Epithelial cell of prostate (primary cell): Measurements from ENCODE around the gene DAO.

Source experiments
- DNase-seq: peaks from one replicate; pipeline ENCODE4 v3.0.0-alpha.2; 2011; ENCODE audit warnings: low read depth, low spot score
- H3K27ac ChIP-seq: fragments of 450-650 bp; 2 replicates; pipeline ENCODE4 v1.5.1; 2017; ENCODE audit warnings: mild to moderate bottlenecking

Gene DAO

DNA sequence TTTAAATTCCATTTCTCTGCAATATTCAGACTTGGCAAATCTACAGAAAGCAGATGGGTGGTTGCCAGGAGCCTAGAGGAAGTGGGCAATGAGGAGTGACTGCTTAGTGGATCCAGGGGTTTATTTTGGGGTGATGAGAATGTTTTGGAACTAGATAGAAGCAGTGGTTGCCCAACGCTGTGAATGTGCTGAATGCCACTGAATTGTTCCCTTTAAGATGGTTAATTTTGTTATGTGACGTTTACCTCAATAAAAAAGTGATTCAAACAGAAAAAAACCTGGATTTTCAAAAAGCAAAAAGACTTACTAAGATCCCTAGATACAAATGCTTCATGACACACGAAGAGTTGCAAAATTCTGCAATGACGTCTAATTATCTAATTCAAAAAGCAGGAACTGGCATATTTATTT is 34.2 kb downstream of the DAO start:
- no peak overlapping the region for H3K27ac ChIP-seq
- no peak for DNase-seq

DNA sequence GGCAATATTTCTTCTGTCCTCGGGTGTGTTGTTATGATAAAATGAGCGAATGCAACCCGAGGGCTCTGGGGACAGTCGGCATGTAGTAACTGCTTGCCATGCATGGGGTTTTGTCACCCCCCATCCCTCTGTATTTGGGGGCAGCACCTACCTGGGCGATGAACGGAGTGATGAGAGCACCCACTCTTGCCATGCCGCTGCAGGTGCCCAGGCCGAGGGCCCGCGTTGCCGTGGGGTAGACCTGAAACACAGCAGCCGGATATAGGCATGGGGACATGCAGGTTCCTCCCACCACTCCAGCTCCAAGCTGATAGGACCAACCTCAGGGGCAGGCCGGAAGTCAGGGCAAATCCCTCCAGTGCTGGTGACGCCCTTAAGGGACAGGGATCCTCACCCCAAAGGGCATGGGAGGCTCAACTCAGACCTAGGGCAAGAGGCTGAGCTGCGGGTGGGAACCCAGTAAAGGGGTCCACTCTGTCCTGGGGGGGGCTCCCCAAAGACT is 35.8 kb downstream of the DAO start:
- no peak for DNase-seq
- no peak overlapping the region for H3K27ac ChIP-seq

DNA sequence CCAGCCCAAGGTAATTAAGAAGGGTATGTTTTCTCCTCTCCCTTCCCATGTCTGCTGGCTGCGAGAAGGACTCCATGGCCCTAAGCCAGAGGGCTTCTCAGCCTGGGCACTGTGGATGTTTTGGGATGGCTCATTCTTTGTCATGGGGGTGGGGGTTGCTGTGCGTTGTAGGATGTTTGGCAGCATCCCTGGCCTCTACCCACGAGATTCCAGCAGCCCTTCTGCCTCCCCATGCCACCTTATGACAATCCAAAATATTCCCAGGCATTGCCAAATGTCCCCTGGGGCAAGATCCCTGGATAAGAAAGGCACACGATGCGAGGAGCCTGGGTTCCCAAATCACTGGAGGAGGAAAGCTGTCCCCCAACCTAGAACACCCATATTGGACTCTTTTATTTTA is 36.4 kb downstream of the DAO start:
- DNase-seq, result no peak
- H3K27ac ChIP-seq, result no peak overlapping the region

DNA sequence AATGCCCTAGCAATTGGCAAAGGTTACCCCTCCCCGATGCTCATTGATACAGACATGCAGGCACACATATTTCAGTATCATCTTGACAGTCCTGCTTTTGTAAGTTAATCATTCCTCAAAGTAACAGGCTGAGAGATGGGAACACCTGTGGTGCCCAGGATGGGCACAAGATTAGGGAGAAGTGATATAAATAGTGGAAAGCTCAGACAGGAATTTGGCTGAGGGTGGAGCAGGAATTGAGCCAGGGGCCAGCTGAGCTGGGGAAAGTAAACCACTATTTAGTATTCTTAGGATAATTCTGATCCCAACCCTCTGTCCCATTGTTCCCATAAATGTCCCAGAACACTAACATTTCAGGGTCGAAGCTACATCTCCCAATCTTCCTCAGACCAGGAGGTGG is 38.3 kb downstream of the DAO start:
- no peak for DNase-seq
- no peak overlapping the region for H3K27ac ChIP-seq

DNA sequence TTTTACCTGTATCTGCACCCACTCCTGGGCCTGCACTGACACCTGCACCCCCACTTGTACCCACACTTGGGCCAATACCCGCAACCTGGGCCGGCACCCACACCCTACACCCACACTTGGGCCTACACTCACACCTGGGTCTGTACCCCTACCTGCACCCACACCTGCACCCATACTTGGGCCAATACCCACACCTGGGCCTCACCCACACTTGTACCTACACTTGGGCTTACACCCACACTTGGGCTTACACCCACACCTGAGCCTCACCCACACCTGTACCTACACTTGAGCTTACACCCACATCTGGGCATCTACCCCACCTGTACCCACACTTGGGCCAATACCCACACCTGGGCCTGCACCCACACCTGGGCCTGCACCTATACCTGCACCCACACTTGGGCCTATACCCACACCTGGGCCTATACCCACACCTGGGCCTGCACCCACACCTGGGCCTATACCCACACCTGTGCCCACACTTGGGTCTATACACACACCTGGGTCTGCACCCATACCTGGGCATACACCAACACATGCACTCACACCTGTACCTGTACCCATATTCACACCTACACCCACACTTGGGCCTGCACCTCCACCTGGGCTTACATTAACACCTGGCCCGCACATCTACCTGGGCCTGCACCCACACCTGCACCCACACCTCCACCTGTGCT is 39.2 kb downstream of the DAO start:
- no peak for DNase-seq
- no peak overlapping the region for H3K27ac ChIP-seq

DNA sequence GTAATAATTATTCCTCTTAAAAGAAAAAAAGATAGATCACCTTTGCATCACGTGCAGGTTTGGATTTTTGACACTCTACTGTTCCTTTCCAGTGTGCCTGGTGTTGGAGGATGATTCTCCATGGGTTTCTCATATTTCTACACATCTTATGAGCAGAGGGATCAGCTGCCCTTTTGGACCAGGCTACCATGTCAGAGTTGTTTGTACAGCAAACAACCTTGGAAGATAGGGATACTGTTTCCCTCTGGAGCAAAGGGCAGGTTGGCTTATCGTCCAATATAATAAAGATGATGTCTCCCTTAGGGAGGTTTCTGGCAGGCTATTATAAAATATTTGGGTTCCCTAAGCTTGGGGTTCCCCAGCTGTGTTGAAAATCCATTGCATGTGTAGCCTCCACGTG is 42.1 kb downstream of the DAO start:
- DNase-seq, result no peak
- H3K27ac ChIP-seq, result no peak overlapping the region

DNA sequence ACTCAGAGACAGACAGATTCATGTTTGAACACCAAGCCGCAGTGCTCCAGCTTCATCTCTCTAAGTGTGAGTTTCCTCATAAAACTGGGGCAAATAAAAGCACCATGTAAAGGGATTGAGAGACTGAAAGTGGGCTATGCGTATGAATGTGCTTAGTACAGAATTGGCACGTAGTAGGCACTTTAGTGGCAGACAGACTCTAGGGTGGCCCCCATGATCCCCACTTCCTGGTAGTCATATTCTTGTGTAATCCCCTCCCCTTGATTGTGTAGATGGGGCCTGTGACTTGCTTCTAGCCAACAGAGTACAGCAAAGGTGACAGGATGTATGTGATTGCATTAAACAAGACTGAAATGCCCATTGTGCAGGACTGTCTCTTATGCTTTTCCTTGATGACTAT is 43.0 kb downstream of the DAO start:
- DNase-seq, result no peak
- no peak overlapping the region for H3K27ac ChIP-seq

DNA sequence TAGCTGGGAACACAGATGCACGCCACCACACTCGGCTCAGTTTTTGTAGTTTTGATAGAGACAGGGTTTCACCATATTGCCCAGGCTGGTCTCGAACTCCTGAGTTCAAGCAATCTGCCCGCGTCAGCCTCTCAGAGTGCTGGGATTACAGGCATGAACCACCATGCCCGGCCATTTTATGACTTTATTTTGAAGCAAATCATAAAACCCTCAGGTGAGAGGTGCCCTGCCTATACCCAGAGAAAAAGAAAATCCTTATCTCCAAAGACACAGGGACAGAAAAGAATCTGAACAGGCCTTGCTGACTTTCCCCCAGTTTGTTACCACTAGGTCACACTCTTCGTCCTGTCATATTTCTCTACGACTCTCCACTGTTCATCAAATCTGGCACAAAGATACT is 48.8 kb downstream of the DAO start:
- H3K27ac ChIP-seq, result no peak overlapping the region
- DNase-seq, result no peak

DNA sequence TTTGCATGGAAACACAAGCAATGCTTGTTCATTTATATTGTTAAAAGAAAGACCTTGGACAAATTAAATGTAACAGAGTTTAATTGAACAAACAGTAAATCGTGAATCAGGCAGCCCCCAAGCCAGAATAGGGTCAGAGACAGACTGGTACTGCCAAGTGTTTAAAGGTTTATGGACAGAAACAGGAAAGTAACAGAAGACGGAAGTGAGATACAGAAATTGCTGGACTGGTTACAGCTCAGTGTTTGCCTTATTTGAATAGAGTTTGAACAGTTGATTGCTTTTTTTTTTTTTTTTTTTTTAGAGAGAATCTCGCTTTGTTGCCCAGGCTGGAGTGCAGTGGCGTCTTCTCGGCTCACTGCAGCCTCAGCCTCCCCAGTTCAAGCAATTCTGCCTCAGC is 50.3 kb downstream of the DAO start:
- H3K27ac ChIP-seq, result no peak overlapping the region
- DNase-seq, result no peak

DNA sequence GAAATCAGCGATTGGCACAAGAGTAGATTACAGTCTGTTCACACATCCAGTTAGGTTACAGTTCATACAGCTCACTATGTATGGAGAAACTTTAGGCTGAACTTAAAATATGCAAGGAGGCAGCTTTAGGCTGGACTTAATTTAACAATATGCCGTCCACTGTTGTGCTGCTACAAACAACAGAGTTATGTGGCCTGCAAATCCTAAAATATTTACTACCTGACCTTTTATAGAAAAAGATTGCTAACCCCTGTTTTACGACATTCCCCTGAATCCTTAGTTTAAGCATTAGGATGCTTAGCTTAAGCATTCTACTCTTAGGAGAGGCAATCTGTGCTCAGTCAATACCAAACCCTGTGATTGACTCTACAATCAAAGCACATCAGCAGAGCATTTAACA is 50.9 kb downstream of the DAO start:
- no peak for DNase-seq
- no peak overlapping the region for H3K27ac ChIP-seq

DNA sequence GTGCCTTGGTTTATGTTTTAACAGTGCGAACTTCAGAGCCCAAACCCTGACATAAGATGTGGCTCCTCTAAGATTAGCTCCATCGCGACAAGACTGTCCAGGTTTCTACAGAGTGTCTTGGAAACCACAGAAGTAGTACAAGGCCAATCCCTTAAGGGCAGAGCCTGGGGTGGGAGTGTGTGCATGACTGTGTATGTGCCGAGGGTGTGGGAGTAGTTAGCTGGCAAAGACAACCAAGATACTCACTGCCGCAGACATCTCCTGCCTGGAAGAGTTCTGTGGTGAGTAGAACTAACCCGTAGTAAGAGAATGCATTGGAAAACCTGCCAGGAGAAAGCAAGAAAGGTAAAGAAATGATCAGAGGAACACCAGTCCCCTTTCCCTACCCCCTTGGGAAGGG is 54.1 kb downstream of the DAO start:
- no peak overlapping the region for H3K27ac ChIP-seq
- DNase-seq, result no peak

DNA sequence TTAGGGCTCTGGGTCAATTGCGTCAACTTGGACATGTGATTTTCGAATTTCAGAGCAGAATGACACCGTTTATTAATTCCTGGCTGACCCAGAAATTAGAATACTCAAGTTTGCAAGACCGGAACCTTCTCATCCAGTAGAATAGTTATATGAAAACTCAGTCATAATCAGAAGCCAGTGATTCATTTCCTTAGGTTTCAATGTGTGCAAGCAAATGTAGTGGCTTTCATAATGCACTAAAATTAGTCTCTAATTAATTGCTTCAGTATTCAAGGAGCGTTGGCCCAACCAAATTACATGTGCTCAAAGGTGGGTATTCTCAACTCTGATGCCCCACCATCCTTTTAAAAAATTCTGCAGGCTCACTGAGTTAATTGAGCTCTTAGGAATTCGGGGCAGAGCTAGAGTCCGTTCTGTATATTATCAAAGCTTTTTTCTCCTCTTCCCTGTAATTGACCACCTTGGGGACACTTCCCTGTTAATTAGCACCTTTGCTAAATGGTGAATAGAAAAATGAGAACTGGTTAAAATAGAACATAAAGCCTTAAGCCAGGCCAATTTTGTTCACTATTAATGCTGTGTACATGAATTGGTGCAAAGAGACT is 55.4 kb downstream of the DAO start:
- no peak overlapping the region for H3K27ac ChIP-seq
- no peak for DNase-seq

DNA sequence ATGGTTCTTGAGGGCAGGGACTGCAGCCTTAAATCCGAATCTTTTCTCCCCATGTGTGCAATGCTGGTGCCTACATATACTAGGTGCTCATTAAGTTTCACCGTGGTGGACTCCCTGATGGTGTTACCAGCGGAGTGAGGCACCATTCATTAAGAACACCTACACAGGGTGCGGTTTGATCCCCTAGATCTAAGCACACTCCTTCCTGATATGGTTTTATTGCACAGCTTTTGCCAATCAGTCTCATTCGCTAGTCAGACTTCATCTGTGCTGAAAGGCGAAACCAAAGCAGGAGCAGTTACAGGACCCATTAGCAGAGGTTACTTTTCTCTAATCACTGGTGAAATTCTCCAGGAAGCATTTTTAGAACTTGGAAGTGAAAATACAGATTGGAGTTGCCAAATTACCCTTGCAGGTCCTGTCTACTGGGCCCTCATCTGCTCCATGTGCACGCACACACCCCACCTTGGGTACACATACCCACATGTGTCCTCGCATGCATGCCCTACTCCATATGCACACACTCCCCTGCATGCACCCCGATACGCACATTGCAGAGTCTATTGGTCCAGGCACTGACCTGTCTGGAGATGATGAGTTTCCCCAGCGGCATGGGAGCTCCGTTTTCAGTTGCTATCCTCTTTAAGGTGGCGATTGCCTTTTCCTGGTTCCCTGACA is 58.5 kb downstream of the DAO start:
- no peak overlapping the region for H3K27ac ChIP-seq
- no peak for DNase-seq

DNA sequence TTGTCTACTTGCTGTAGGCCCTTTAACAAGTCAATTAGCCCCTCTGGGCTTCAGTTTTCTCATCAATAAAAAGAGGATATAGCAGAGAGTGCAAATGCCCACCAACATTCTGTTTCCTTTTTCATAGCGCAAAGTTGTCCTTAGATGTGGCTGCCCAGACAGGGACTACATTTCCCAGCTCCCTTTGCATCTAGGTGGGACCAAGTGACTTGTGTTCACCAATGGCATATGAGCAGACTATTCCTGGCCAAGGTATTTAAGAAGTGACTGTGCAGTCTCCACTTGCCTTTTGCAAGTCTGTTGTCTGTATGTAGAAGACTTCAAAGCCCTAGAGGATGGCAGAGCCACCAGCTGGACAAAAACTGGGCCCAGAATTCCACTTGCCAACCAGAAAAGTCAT is 59.7 kb downstream of the DAO start:
- no peak for DNase-seq
- H3K27ac ChIP-seq, result no peak overlapping the region

DNA sequence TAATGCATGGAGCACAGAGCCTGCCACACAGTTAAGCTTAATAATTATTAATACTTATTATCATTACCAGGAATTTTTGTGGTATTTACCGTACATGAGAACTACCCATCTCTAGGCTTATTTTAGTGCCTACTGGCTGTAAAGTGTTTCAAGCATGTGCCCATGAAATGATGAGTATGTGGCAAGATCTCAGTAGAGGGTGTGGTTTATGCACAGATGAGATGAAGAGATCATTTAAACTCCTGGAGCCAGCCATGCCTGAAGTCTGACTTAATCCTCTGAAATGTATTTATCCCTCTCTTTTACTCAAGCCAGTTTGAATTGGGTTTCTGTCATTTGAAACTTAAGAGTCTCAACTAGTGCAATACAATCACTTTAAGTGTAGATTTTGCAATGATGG is 60.2 kb downstream of the DAO start:
- DNase-seq, result no peak
- H3K27ac ChIP-seq, result no peak overlapping the region

DNA sequence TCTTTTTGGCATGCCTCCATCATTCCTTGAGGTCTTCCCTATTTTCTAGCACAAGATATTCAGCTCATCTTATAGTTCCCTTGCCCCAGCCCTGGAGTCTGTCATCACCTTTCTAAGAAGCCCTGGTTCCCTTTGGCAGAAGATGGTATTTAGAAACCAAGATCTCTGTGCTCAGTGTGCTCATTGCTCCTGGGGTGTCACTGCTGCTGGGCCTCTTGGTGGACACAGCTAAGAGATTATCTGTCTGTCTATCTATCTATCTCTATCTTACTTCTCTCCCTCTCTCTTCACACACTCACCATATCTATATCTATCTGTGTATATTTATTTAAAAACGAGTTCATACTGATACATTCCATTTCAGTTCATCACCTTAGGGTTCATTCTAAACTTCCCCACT is 67.2 kb downstream of the DAO start:
- no peak for DNase-seq

DNA sequence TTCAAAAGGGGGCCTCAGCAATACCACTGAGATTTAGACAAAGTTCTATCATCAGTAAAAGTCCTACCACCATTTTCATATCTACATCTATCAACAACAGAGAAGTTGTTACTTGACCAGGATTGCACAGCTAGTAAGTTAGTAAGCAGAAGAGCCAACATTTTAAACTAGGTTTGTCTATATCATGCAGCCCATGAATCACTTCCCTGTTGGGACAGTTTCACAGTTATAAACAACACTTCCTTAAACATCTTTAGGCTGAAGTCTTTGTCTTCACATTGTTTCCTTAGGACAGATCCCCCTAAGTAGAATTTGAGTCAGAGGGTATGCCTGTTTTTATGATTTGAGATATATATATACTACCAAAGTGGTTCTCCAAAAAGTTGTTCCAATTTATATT is 68.5 kb downstream of the DAO start:
- no peak overlapping the region for H3K27ac ChIP-seq
- DNase-seq, result no peak

More for the DNA sequence above, 67.2 kb downstream of the DAO start:
- H3K27ac ChIP-seq, result no peak overlapping the region

DNA sequence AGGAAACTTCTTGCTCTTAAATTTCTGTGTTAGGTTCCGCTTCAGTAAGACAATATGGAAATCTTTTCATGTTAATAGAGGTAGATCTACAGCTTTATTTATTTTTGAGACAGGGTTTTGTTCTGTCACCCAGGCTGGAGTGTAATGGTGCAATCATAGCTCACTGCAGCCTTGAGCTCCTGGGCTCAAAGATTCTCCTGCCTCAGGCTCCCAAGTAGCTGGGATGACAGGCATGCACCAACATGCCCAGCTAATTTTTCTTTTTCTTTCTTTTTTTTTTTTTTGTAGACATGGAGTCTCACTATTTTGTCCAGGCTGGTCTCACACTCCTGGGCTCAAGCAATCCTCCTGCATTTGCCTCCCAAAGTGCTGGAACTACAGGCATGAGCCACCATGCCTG is 70.1 kb downstream of the DAO start:
- no peak for DNase-seq
- H3K27ac ChIP-seq, result peak overlapping the region; percentile 47
